ENCODE data around the gene TMEM17.

Gene TMEM17

DNA sequence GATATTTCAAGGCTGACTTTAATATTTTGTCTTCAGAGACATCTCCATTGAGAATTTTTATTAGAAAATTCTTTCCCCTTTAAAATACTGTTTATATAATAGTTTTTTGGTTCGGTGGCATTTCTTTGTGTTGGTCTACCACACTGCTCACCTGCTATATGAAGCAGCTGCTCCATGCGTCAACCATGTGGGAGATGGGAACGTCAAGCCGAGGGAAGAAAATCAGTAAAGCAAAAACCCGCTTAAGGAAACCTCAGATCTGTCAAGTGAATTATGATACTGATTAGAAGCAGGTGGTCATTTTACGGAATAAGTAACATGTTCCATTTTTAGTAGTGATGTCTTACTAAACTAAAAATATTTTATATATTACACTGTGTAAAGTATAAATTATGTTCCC lies 5.6 kb upstream of the TMEM17 start:
- TF ChIP-seq, protein P1, sequence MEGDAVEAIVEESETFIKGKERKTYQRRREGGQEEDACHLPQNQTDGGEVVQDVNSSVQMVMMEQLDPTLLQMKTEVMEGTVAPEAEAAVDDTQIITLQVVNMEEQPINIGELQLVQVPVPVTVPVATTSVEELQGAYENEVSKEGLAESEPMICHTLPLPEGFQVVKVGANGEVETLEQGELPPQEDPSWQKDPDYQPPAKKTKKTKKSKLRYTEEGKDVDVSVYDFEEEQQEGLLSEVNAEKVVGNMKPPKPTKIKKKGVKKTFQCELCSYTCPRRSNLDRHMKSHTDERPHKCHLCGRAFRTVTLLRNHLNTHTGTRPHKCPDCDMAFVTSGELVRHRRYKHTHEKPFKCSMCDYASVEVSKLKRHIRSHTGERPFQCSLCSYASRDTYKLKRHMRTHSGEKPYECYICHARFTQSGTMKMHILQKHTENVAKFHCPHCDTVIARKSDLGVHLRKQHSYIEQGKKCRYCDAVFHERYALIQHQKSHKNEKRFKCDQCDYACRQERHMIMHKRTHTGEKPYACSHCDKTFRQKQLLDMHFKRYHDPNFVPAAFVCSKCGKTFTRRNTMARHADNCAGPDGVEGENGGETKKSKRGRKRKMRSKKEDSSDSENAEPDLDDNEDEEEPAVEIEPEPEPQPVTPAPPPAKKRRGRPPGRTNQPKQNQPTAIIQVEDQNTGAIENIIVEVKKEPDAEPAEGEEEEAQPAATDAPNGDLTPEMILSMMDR (IDR thresholded peaks at IDR 0.05) = no peak
- no peaks in the 10 kb centered on the region for H3K4me1 ChIP-seq
- no peak overlapping the region for H3K9ac ChIP-seq
- no peak overlapping the region for H3K4me3 ChIP-seq (ENCODE audit: low read depth, low read length)
- no peaks in the 10 kb centered on the region for H3K27me3 ChIP-seq (ENCODE audit: control insufficient read depth, insufficient read depth, low read length)
- H3K79me2 ChIP-seq = no peaks in the 10 kb centered on the region
- no peak overlapping the region for H3K4me2 ChIP-seq (ENCODE audit: low read length)
- H2AFZ ChIP-seq = no peak overlapping the region
- H3K36me3 ChIP-seq (ENCODE audit: control insufficient read depth, insufficient read depth, low read length) = no peaks in the 10 kb centered on the region
- no peak overlapping the region for H3K27ac ChIP-seq
- H3K9me3 ChIP-seq (ENCODE audit: control insufficient read depth, low read length) = no peaks in the 10 kb centered on the region

DNA sequence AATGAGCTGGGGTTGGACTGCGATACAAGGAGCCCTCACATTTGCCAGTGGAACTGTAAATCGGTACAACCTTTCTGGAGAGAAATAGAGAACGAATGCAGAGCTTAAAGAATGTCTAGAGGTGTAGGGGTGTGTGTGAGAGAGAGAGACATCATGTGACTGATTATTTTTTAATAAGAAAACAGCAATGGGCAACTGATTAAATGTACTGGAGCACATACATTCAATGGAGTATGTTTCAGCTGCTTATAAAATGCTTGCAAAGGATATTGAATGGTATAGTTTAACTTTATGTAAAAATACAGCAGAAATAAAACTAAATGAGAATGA lies 391 bp upstream of the TMEM17 start:
- Histone ChIP-seq H3K9me3 (ENCODE audit: control insufficient read depth, low read length) (no peaks in the 10 kb centered on the region), H3K27ac (peak overlapping the region; percentile 91), H2AFZ (peak overlapping the region; percentile 90), H3K4me3 (ENCODE audit: low read depth, low read length) (peak overlapping the region; percentile 84), H3K4me1 (no peaks in the 10 kb centered on the region), H3K27me3 (ENCODE audit: control insufficient read depth, insufficient read depth, low read length) (no peaks in the 10 kb centered on the region), H3K4me2 (ENCODE audit: low read length) (peak overlapping the region; percentile 79), H3K9ac (peak overlapping the region; percentile 12), H3K36me3 (ENCODE audit: control insufficient read depth, insufficient read depth, low read length) (peaks cover 3% of the 10 kb centered on the region), H3K79me2 (no peaks in the 10 kb centered on the region)
- TF ChIP-seq, protein P1 (IDR thresholded peaks at IDR 0.05) = no peak

DNA sequence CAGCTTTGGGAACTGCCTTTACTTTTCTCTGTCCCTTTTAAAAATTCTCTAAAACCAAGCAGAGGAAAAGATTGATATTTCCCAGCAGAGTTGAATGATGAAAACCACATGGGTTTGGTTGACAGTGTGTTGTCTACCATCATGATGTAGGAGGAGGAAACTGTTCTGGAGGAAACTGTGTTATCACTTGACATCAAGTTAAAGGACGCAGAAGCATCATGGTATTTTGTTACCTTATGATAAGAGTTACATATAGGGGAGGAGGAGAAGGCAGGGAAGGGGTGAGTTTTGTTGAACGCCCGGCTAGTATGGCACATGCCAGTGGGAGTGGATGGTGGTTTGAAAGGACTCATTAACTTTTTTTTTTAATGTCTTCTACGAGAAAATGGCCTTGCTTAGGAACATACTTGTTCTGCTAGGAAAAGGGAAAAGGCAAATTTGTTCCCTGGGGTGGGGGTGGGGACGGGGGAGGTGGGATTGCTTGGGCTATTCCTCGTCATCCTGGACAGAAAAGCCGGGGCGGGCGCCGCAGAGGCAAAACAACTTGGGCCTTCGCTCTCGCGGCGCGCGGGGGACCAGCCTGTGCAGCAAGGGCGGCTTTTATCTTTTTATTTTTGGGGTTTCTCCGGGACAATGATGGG lies 766 bp downstream of the TMEM17 start:
- Histone ChIP-seq H3K9ac (peak overlapping the region; percentile 12), H2AFZ (peak overlapping the region; percentile 90), H3K4me2 (ENCODE audit: low read length) (peak overlapping the region; percentile 79), H3K9me3 (ENCODE audit: control insufficient read depth, low read length) (no peaks in the 10 kb centered on the region), H3K79me2 (no peaks in the 10 kb centered on the region), H3K4me3 (ENCODE audit: low read depth, low read length) (peak overlapping the region; percentile 84), H3K27me3 (ENCODE audit: control insufficient read depth, insufficient read depth, low read length) (no peaks in the 10 kb centered on the region), H3K36me3 (ENCODE audit: control insufficient read depth, insufficient read depth, low read length) (peaks cover 3% of the 10 kb centered on the region), H3K27ac (peak overlapping the region; percentile 91), H3K4me1 (no peaks in the 10 kb centered on the region)
- TF ChIP-seq, protein P1 (IDR thresholded peaks at IDR 0.05) = no peak

DNA sequence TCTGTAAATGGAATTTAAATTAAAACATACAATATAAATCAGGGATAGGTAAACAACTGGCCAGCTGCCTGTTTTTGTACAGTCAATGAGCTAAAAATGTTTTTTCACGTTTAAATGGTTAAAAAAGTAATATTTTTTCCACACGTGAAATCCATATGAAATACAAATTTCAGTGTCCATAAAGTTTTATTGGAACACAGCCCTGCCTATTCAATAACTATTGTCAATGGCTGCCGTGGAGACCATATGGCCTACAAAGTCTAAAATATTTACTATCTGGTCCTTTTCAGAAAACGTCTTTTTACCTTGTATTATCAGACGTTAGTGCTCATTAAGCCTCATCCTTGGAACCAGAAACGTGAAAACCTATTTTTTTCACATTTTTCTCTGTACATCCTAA lies 1.3 kb downstream of the TMEM17 start:
- H3K27me3 ChIP-seq (ENCODE audit: control insufficient read depth, insufficient read depth, low read length) = no peaks in the 10 kb centered on the region
- peak overlapping the region; percentile 90 for H2AFZ ChIP-seq
- H3K36me3 ChIP-seq (ENCODE audit: control insufficient read depth, insufficient read depth, low read length) = peaks cover 3% of the 10 kb centered on the region
- no peaks in the 10 kb centered on the region for H3K9me3 ChIP-seq (ENCODE audit: control insufficient read depth, low read length)
- H3K79me2 ChIP-seq = no peaks in the 10 kb centered on the region
- H3K4me3 ChIP-seq (ENCODE audit: low read depth, low read length) = no peak overlapping the region
- no peak overlapping the region for H3K27ac ChIP-seq
- no peak overlapping the region for H3K9ac ChIP-seq
- TF ChIP-seq, protein P1 (IDR thresholded peaks at IDR 0.05) = no peak
- no peak overlapping the region for H3K4me2 ChIP-seq (ENCODE audit: low read length)
- H3K4me1 ChIP-seq = no peaks in the 10 kb centered on the region

DNA sequence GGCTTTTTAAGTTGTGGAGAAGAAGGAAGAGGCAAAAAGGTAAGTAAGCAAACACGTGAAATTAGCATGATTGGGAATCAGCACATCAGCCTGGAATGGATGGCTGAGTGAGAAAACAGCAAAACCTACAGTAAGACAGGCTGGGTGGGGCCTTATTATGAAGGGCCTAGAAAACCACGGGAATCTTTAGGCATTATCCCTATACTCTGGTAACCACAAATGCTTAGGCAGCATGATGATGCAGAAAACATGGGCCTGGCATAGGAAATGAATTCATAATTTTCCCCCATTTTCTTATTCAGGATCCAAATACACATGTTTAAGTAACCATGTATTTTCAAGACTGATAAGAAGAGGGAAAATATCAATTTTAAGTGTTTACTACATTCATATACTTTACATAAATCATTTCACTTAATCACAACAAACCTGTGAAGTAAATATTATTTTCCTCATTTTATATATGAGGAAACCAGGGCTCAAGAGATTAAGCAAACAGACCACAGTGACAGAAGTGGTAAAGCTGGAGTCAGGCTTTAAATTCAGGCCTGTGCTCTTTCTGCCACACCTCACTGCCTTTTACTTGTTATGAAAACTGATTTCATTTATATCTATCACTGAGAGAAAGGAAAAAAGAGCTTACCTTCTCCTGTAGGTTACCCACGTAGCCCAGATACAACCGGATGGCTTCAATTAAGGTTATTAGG lies 4.0 kb downstream of the TMEM17 start:
- H3K4me1 ChIP-seq = no peaks in the 10 kb centered on the region
- H2AFZ ChIP-seq = no peak overlapping the region
- H3K4me2 ChIP-seq (ENCODE audit: low read length) = no peak overlapping the region
- no peaks in the 10 kb centered on the region for H3K27me3 ChIP-seq (ENCODE audit: control insufficient read depth, insufficient read depth, low read length)
- H3K27ac ChIP-seq = no peak overlapping the region
- no peak overlapping the region for H3K9ac ChIP-seq
- H3K4me3 ChIP-seq (ENCODE audit: low read depth, low read length) = no peak overlapping the region
- no peaks in the 10 kb centered on the region for H3K9me3 ChIP-seq (ENCODE audit: control insufficient read depth, low read length)
- no peaks in the 10 kb centered on the region for H3K79me2 ChIP-seq
- TF ChIP-seq, protein P1 (IDR thresholded peaks at IDR 0.05) = no peak
- H3K36me3 ChIP-seq (ENCODE audit: control insufficient read depth, insufficient read depth, low read length) = peaks cover 3% of the 10 kb centered on the region

All from parathyroid adenoma (tissue), 2 donors.